Measurements from ENCODE around the gene XPNPEP1.

DNA sequence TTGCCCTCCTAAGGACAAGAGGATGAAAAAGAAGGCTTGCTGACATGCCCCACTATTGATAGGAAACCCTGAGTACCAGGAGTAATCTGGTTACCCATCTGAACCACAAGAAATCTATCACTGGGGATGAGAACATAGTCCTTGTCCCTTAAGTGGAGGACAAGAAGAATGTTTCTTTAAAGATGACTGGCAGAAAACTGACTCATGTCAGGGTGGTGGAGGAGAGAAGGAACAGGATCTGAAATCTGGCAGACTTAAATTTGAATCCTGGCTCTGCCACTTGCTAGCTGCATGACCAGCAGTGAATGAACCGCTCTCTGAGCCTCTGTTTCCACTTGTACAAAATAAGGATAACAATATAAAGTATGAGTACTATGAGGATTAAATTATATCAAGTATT, 38.9 kb upstream of the XPNPEP1 start:
- TF ChIP-seq GATA3 (IDR thresholded peaks at IDR 0.05; ENCODE audit: low read depth, low read length) (no peak), GATA2 (IDR thresholded peaks at IDR 0.05; ENCODE audit: low read depth, low read length) (no peak)
